ENCODE results near the gene SORD. TPM values are rescaled to one million over a fixed set of nuclear protein-coding genes. Genes with fewer than 3 reads are reported as not detected.

SORD gene
- total RNA-seq, 1 experiment from 2014 or later = 116 TPM

- ChIA-PET POLR2A (no interaction called here), CTCF (no interaction called here)
Observed at GRCh38 chr15:45107941-45108630, 85.1 kb downstream of the SORD start.

More at GRCh38 chr15:45107941-45108630, 85.1 kb downstream of the SORD start:
- Histone ChIP-seq H3K27me3 (ENCODE audit: insufficient read depth, low read length) (no peaks in the 10 kb centered on the region), H3K9me3 (ENCODE audit: control insufficient read depth in 1 of 2, insufficient read depth in 1 of 2, low read depth in 1 of 2, low read length in 2 of 2) (no peaks in the 10 kb centered on the region), H3K4me2 (ENCODE audit: low read length) (no peak overlapping the region), H3K79me2 (ENCODE audit: insufficient read depth, low read length) (no peaks in the 10 kb centered on the region), H2AFZ (ENCODE audit: low read depth, low read length, poor library complexity, severe bottlenecking) (no peak overlapping the region), H3K27ac (ENCODE audit: low read depth, low read length) (no peak overlapping the region), H3K36me3 (ENCODE audit: control insufficient read depth in 1 of 2, insufficient read depth in 2 of 2, low read length in 2 of 2) (no peaks in the 10 kb centered on the region), H3K4me1 (ENCODE audit: control insufficient read depth in 1 of 2, insufficient read depth in 2 of 2, low read length in 2 of 2) (no peaks in the 10 kb centered on the region), H3K9me2 (ENCODE audit: insufficient read depth) (no peaks in the 10 kb centered on the region), H3K9ac (ENCODE audit: low read length) (no peak overlapping the region), H3K4me3 (replicated peaks in 1 of 2; ENCODE audit: low read depth in 1 of 2, low read length in 2 of 2) (no peak overlapping the region), H4K20me1 (ENCODE audit: insufficient read depth) (no peaks in the 10 kb centered on the region)
- TF ChIP-seq SRF (IDR thresholded peaks at IDR 0.05; ENCODE audit: low read depth) = no peak
- no peak for TF ChIP-seq CEBPB (IDR thresholded peaks at IDR 0.05; ENCODE audit: low read depth)
- TF ChIP-seq POLR2A (IDR thresholded peaks at IDR 0.05; ENCODE audit: borderline replicate concordance, extremely low read depth, insufficient read depth, insufficient read length) = no peak
- no peak for TF ChIP-seq CBX3 (IDR thresholded peaks at IDR 0.05; ENCODE audit: low read depth)
- no peak for TF ChIP-seq REST (IDR thresholded peaks at IDR 0.05; ENCODE audit: low read depth)
- TF ChIP-seq RAD21 (IDR thresholded peaks at IDR 0.05; ENCODE audit: low read depth) = no peak
- no peak for TF ChIP-seq CTCF (IDR thresholded peaks at IDR 0.05 in 2 of 3, conservative IDR thresholded peaks at IDR 0.05 in 1 of 3; ENCODE audit: borderline replicate concordance in 1 of 3, insufficient read depth in 1 of 3, low read depth in 2 of 3, low read length in 2 of 3)
- TF ChIP-seq SP1 (IDR thresholded peaks at IDR 0.05; ENCODE audit: low read depth) = no peak
- no peak for TF ChIP-seq FOSL1 (IDR thresholded peaks at IDR 0.05; ENCODE audit: low read depth)
- TF ChIP-seq ZBTB33 (IDR thresholded peaks at IDR 0.05; ENCODE audit: extremely low read depth, insufficient replicate concordance, low read length) = no peak
- TF ChIP-seq JUND (IDR thresholded peaks at IDR 0.05) = no peak
- TF ChIP-seq POLR2AphosphoS5 (IDR thresholded peaks at IDR 0.05; ENCODE audit: low read depth, low read length) = no peak
- no peak for TF ChIP-seq TCF7L2 (IDR thresholded peaks at IDR 0.05; ENCODE audit: borderline replicate concordance, extremely low read depth, insufficient read depth, insufficient read length)
- TF ChIP-seq ZFX (IDR thresholded peaks at IDR 0.05) = no peak
- no peak for TF ChIP-seq ATF3 (IDR thresholded peaks at IDR 0.05)
- no peak for TF ChIP-seq MAX (IDR thresholded peaks at IDR 0.05)
- TF ChIP-seq ZNF274 (IDR thresholded peaks at IDR 0.05; ENCODE audit: low read depth, low read length) = no peak
- no peak for TF ChIP-seq SIN3A (IDR thresholded peaks at IDR 0.05; ENCODE audit: low read depth)
- no peak for TF ChIP-seq ELF1 (IDR thresholded peaks at IDR 0.05; ENCODE audit: borderline replicate concordance, low read depth)
- DNase-seq (ENCODE audit: low read depth, low spot score) (no peak), ATAC-seq (no peak)
- intact Hi-C loops (cut with micrococcal nuclease) = no loop called here
- RAD21 ChIA-PET (ENCODE audit: low non-redundant PET in 1 of 2, low total read pairs in 2 of 2, uncharacterized antibody in 2 of 2, unreplicated experiment in 2 of 2) = no interaction called here
- BruUV-seq (replicated peaks) = no TSS peak

Data from HCT116 (cell line).